Panc1 (cell line): ENCODE results near the gene TFEB.

ENCODE experiments used
- CTCF ChIP-seq: fragments of 450-650 bp; IDR thresholded peaks from 2 replicates; pipeline ENCODE4 v1.5.1; 2017; ENCODE audit warnings: mild to moderate bottlenecking
- POLR2AphosphoS5 ChIP-seq: IDR thresholded peaks from 2 replicates; pipeline ENCODE4 v1.6.1; 2012; ENCODE audit warnings: mild to moderate bottlenecking, low read depth, low read length, moderate library complexity
- REST ChIP-seq, 2 experiments: IDR thresholded peaks; 2 replicates each; pipeline ENCODE4 v1.6.1; 2011 to 2012; ENCODE audit warnings: low read depth in 2 of 2, control low read depth in 1 of 2, low read length in 1 of 2, mild to moderate bottlenecking in 1 of 2, moderate library complexity in 1 of 2; ENCODE audit not compliant: insufficient read depth in 1 of 2
- SIN3A ChIP-seq: IDR thresholded peaks from 2 replicates; pipeline ENCODE4 v1.6.1; 2012; ENCODE audit warnings: low read depth, mild to moderate bottlenecking, low read length, moderate library complexity, borderline replicate concordance; ENCODE audit not compliant: insufficient read depth
- TCF7L2 ChIP-seq: IDR thresholded peaks from 2 replicates; pipeline ENCODE4 v1.6.1; 2011; ENCODE audit warnings: mild to moderate bottlenecking, low read depth, low read length, inconsistent platforms

- TF ChIP-seq CTCF (peak; percentile 12), TCF7L2 (no peak), POLR2AphosphoS5 (no peak), REST (IDR thresholded peaks at IDR 0.05; ENCODE audit: insufficient read depth in 1 of 2, low read depth in 2 of 2, low read length in 1 of 2) (no peak), SIN3A (no peak)
Measured at GRCh38 chr6:41682497-41683272, 52.7 kb downstream of the TFEB start.
